Smooth muscle cell (in vitro differentiated cells): ENCODE results near the gene SEZ6L2. TPM values are rescaled to one million over a fixed set of nuclear protein-coding genes. Genes with fewer than 3 reads are reported as not detected.

Experiments used
- DNase-seq: peaks from one replicate; lab custom pipeline; 2025; ENCODE audit not compliant: unreplicated experiment; lab: John Stamatoyannopoulos, UW
- H2AFZ ChIP-seq: fragments of 200-600 bp; sonication (generic); 2 replicates; pipeline ENCODE4 v1.6.0; 2016; ENCODE audit warnings: antibody characterized with exemption, low read depth, mild to moderate bottlenecking
- H3F3A ChIP-seq: fragments of 200-600 bp; sonication (generic); 2 replicates; pipeline ENCODE4 v1.6.0; 2017; ENCODE audit warnings: antibody characterized with exemption, low read depth
- H3K27ac ChIP-seq: fragments of 200-600 bp; sonication (generic); 2 replicates; pipeline ENCODE4 v1.5.1; 2016; ENCODE audit warnings: low read depth, mild to moderate bottlenecking
- H3K27me3 ChIP-seq: fragments of 200-600 bp; sonication (generic); 2 replicates; pipeline ENCODE4 v1.6.1; 2016; ENCODE audit warnings: low read depth, mild to moderate bottlenecking
- H3K36me3 ChIP-seq: fragments of 200-600 bp; sonication (generic); 2 replicates; pipeline ENCODE4 v1.5.1; 2016; ENCODE audit warnings: low read depth
- H3K4me1 ChIP-seq: fragments of 200-600 bp; sonication (generic); 2 replicates; pipeline ENCODE4 v1.5.1; 2016; ENCODE audit warnings: low read depth
- H3K4me2 ChIP-seq: fragments of 200-600 bp; sonication (generic); 2 replicates; pipeline ENCODE4 v1.6.0; 2016; ENCODE audit warnings: mild to moderate bottlenecking
- H3K4me3 ChIP-seq: fragments of 200-600 bp; sonication (generic); 2 replicates; pipeline ENCODE4 v1.5.1; 2016; ENCODE audit warnings: mild to moderate bottlenecking
- H3K79me2 ChIP-seq: fragments of 200-600 bp; sonication (generic); 2 replicates; pipeline ENCODE4 v1.6.0; 2016; ENCODE audit warnings: low read depth, mild to moderate bottlenecking
- H3K9ac ChIP-seq: fragments of 200-600 bp; sonication (generic); 2 replicates; pipeline ENCODE4 v1.6.0; 2016; ENCODE audit warnings: low read depth
- H3K9me3 ChIP-seq: fragments of 200-600 bp; sonication (generic); replicated peaks from 2 replicates; pipeline ENCODE4 v1.5.1; 2016; ENCODE audit warnings: low read depth
- H4K20me1 ChIP-seq: fragments of 200-600 bp; sonication (generic); 2 replicates; pipeline ENCODE4 v1.6.0; 2016; ENCODE audit warnings: low read depth
- CTCF ChIP-seq: fragments of 200-600 bp; sonication (generic); IDR thresholded peaks from 2 replicates; pipeline ENCODE4 v1.5.1; 2017; ENCODE audit warnings: borderline replicate concordance, mild to moderate bottlenecking, antibody characterized with exemption; ENCODE audit not compliant: insufficient read depth, poor library complexity, severe bottlenecking
- WGBS: methylation state at CpG from one replicate; pipeline ENCODE4 v1.1.7; 2016; ENCODE audit warnings: low lambda C conversion rate; 5-methylcytosine and 5-hydroxymethylcytosine counted together
- polyA plus RNA-seq: library from polyadenylated mRNA; unstranded; fragments of >200 nt; fragmentation: Nextera tagmentation; extraction: Ambion mirVana; gene quantifications from 2 replicates; pipeline ENCODE4 v1.2.1, GENCODE V29; 2016
- total RNA-seq: library from RNA; depleted of rRNA; stranded (reverse); fragments of >200 nt; gene quantifications from 2 replicates; pipeline ENCODE4 v1.2.3, GENCODE V29; 2014

SEZ6L2 gene
- total and polyA plus RNA-seq, 2 experiments from 2014 or later, result 46.1 to 178 TPM

GRCh38 chr16:29925781-29926710 lies 26.7 kb upstream of the SEZ6L2 start, which contains the start of gene KCTD13:
Gene KCTD13 (minus strand): TSS chr16:29926226. CDS start chr16:29926033, 193 bp downstream.
- peak within 1 kb of the TSS; percentile 90 for H3K9ac ChIP-seq
- H4K20me1 ChIP-seq, result peaks cover 5% of the 10 kb centered on the region
- peak within 1 kb of the TSS; percentile 90 for H2AFZ ChIP-seq
- peak within 1 kb of the TSS; percentile 88 for H3K4me2 ChIP-seq
- TF ChIP-seq CTCF, result no peak
- H3K36me3 ChIP-seq, result no peaks in the 10 kb centered on the region
- H3K27me3 ChIP-seq, result no peaks in the 10 kb centered on the region
- H3K27ac ChIP-seq, result peak within 1 kb of the TSS; percentile 54
- whole genome bisulfite sequencing, result 2% methylated on average over 72 of the region's 89 CpGs
- H3F3A ChIP-seq, result no peaks in the 10 kb centered on the region
- peaks cover 7% of the 10 kb centered on the region for H3K4me1 ChIP-seq
- no peaks in the 10 kb centered on the region for H3K9me3 ChIP-seq
- peak; percentile 91 for DNase-seq
- H3K4me3 ChIP-seq, result peak within 1 kb of the TSS; percentile 90
- H3K79me2 ChIP-seq, result peaks cover 29% of the 10 kb centered on the region

GRCh38 chr16:29925105-29925756 lies 25.9 kb upstream of the SEZ6L2 start:
- DNase-seq, result no peak
- Histone ChIP-seq H3F3A (no peaks in the 10 kb centered on the region), H3K27me3 (no peaks in the 10 kb centered on the region), H4K20me1 (peaks cover 7% of the 10 kb centered on the region), H3K27ac (peak overlapping the region; percentile 26), H3K36me3 (peaks cover 6% of the 10 kb centered on the region), H3K9ac (peak overlapping the region; percentile 90), H3K4me1 (peaks cover 7% of the 10 kb centered on the region), H3K4me2 (peak overlapping the region; percentile 88), H2AFZ (peak overlapping the region; percentile 75), H3K4me3 (peak overlapping the region; percentile 90), H3K79me2 (peaks cover 32% of the 10 kb centered on the region), H3K9me3 (no peaks in the 10 kb centered on the region)
- WGBS, result 8% methylated on average over 9 of the region's 9 CpGs
- no peak for TF ChIP-seq CTCF

- peaks cover 13% of the 10 kb centered on the region for H4K20me1 ChIP-seq
- no peaks in the 10 kb centered on the region for H3K27me3 ChIP-seq
- no peak overlapping the region for H3K4me2 ChIP-seq
- no peak overlapping the region for H3K4me3 ChIP-seq
- H3K9ac ChIP-seq, result no peak overlapping the region
- peaks cover 32% of the 10 kb centered on the region for H3K79me2 ChIP-seq
- H3K27ac ChIP-seq, result no peak overlapping the region
- no peak overlapping the region for H2AFZ ChIP-seq
- H3K4me1 ChIP-seq, result peaks cover 7% of the 10 kb centered on the region
- no peak for DNase-seq
- peaks cover 11% of the 10 kb centered on the region for H3K36me3 ChIP-seq
- no peaks in the 10 kb centered on the region for H3F3A ChIP-seq
- TF ChIP-seq CTCF, result no peak
- WGBS, result 97% methylated on average over 12 of the region's 12 CpGs
- H3K9me3 ChIP-seq, result no peaks in the 10 kb centered on the region
These were observed 23.7 kb upstream of the SEZ6L2 start for GRCh38 chr16:29922986-29923501.
